Endodermal cell (in vitro differentiated cells): ENCODE measurements around the gene ZKSCAN3. TPM values are rescaled to one million over a fixed set of nuclear protein-coding genes. Genes with fewer than 3 reads are reported as not detected.

Experiments
- DNase-seq: peaks from one replicate; pipeline ENCODE4 v3.0.0-alpha.2; 2017
- H3K27ac ChIP-seq: 2 replicates; pipeline ENCODE4 v1.5.1; 2013; ENCODE audit warnings: mild to moderate bottlenecking, low read depth, low read length, moderate library complexity
- H3K27me3 ChIP-seq: 2 replicates; pipeline ENCODE4 v1.6.1; 2013; ENCODE audit warnings: mild to moderate bottlenecking, low read length, moderate library complexity; ENCODE audit not compliant: insufficient read depth, control insufficient read depth, poor library complexity, severe bottlenecking
- H3K36me3 ChIP-seq: 2 replicates; pipeline ENCODE4 v1.7.0; 2013; ENCODE audit warnings: mild to moderate bottlenecking, low read length, moderate library complexity; ENCODE audit not compliant: control insufficient read depth, insufficient read depth
- H3K4me1 ChIP-seq: one replicate; pipeline ENCODE4 v1.7.0; 2013; ENCODE audit warnings: low read length; ENCODE audit not compliant: control insufficient read depth, insufficient read depth
- H3K4me3 ChIP-seq: 2 replicates; pipeline ENCODE4 v1.5.1; 2013; ENCODE audit warnings: mild to moderate bottlenecking, low read length, moderate library complexity
- H3K9ac ChIP-seq: 2 replicates; pipeline ENCODE4 v1.6.1; 2013; ENCODE audit warnings: mild to moderate bottlenecking, low read length, moderate library complexity; ENCODE audit not compliant: poor library complexity, severe bottlenecking; ENCODE audit errors: extremely low read depth
- H3K9me3 ChIP-seq: 2 replicates; pipeline ENCODE4 v1.6.1; 2013; ENCODE audit warnings: mild to moderate bottlenecking, low read length, moderate library complexity; ENCODE audit not compliant: control insufficient read depth
- H3K27ac Mint-ChIP-seq: 2 replicates; pipeline ENCODE4 v1.8.0; 2020; ENCODE audit warnings: mixed read lengths
- H3K27me3 Mint-ChIP-seq: 2 replicates; pipeline ENCODE4 v1.8.0; 2021; ENCODE audit warnings: mild to moderate bottlenecking, mixed read lengths; ENCODE audit not compliant: insufficient read depth
- H3K36me3 Mint-ChIP-seq: 2 replicates; pipeline ENCODE4 v1.8.0; 2020; ENCODE audit warnings: low read depth, mixed read lengths
- H3K4me1 Mint-ChIP-seq: 2 replicates; pipeline ENCODE4 v1.8.0; 2020; ENCODE audit warnings: mixed read lengths
- H3K4me3 Mint-ChIP-seq: 2 replicates; pipeline ENCODE4 v1.8.0; 2020; ENCODE audit warnings: mild to moderate bottlenecking, moderate library complexity, mixed read lengths
- H3K9me3 Mint-ChIP-seq: 2 replicates; pipeline ENCODE4 v1.8.0; 2020; ENCODE audit warnings: mild to moderate bottlenecking, mixed read lengths
- CTCF ChIP-seq: fragments of 200-600 bp; sonication (generic); conservative IDR thresholded peaks from 2 replicates; pipeline ENCODE4 v1.5.0; 2021; ENCODE audit warnings: antibody characterized with exemption, mild to moderate bottlenecking
- WGBS, 2 experiments: methylation state at CpG; one replicate each; pipeline versions ENCODE4 v1.1.5 to v1.1.7; 2013; ENCODE audit warnings: missing lambda C conversion rate in 2 of 2, mixed read lengths in 1 of 2; ENCODE audit not compliant: insufficient coverage in 1 of 2, insufficient read length in 1 of 2; 5-methylcytosine and 5-hydroxymethylcytosine counted together
- total RNA-seq, 2 donors: library from RNA; stranded (reverse); fragmentation: NEBNext Ultra II Directional in 1 of 2; extraction: Animal tissue kit (Norgen Biotek cat#: 25700) in 1 of 2; gene quantifications; 2 replicates in 1 of 2; 3 replicates in 1 of 2; pipeline ENCODE4 v1.2.1, GENCODE V29; 2021

The ZKSCAN3 gene
- total RNA-seq, 2 donors from 2014 or later, result 10.1 to 11.4 TPM

GRCh38 chr6:28343898-28344677 is 5.7 kb upstream of the ZKSCAN3 start:
- H3K27ac ChIP-seq, result no peak overlapping the region
- no peaks in the 10 kb centered on the region for H3K9me3 Mint-ChIP-seq
- peaks cover 5% of the 10 kb centered on the region for H3K4me1 Mint-ChIP-seq
- H3K27me3 ChIP-seq, result peaks cover 22% of the 10 kb centered on the region
- no peak for TF ChIP-seq CTCF
- no peak overlapping the region for H3K9ac ChIP-seq
- H3K4me1 ChIP-seq, result no peaks in the 10 kb centered on the region
- WGBS, 2 experiments, result 73% methylated on average over 1 of the region's 1 CpG; no CpG with 5 or more reads in 1 of the 2 experiments
- DNase-seq, result no peak
- no peak overlapping the region for H3K27ac Mint-ChIP-seq
- H3K4me3 Mint-ChIP-seq, result no peak overlapping the region
- H3K36me3 Mint-ChIP-seq, result no peaks in the 10 kb centered on the region
- H3K27me3 Mint-ChIP-seq, result peaks cover 42% of the 10 kb centered on the region
- no peak overlapping the region for H3K4me3 ChIP-seq
- no peaks in the 10 kb centered on the region for H3K9me3 ChIP-seq
- H3K36me3 ChIP-seq, result no peaks in the 10 kb centered on the region

- Histone ChIP-seq H3K4me3 (no peak overlapping the region), H3K36me3 (no peaks in the 10 kb centered on the region), H3K9me3 (no peaks in the 10 kb centered on the region), H3K27ac (no peak overlapping the region), H3K9ac (no peak overlapping the region), H3K4me1 (no peaks in the 10 kb centered on the region), H3K27me3 (peaks cover 22% of the 10 kb centered on the region)
- H3K27ac Mint-ChIP-seq, result no peak overlapping the region
- TF ChIP-seq CTCF, result no peak
- H3K36me3 Mint-ChIP-seq, result no peaks in the 10 kb centered on the region
- WGBS, 2 experiments, result 67% methylated on average over 1 of the region's 1 CpG; no CpG with 5 or more reads in 1 of the 2 experiments
- no peak overlapping the region for H3K4me3 Mint-ChIP-seq
- no peaks in the 10 kb centered on the region for H3K9me3 Mint-ChIP-seq
- H3K27me3 Mint-ChIP-seq, result peaks cover 42% of the 10 kb centered on the region
- peaks cover 6% of the 10 kb centered on the region for H3K4me1 Mint-ChIP-seq
- no peak for DNase-seq
Observed at GRCh38 chr6:28345201-28345600, 4.5 kb upstream of the ZKSCAN3 start.

GRCh38 chr6:28347119-28347518 is 2.6 kb upstream of the ZKSCAN3 start:
- no peak overlapping the region for H3K27ac Mint-ChIP-seq
- 8 to 27% methylated on average over 1 to 2 of the region's 2 CpGs for WGBS, 2 experiments
- peaks cover 17% of the 10 kb centered on the region for H3K4me1 Mint-ChIP-seq
- H3K36me3 ChIP-seq, result no peaks in the 10 kb centered on the region
- H3K9me3 Mint-ChIP-seq, result no peaks in the 10 kb centered on the region
- H3K4me1 ChIP-seq, result no peaks in the 10 kb centered on the region
- H3K27me3 ChIP-seq, result peaks cover 22% of the 10 kb centered on the region
- no peak overlapping the region for H3K4me3 ChIP-seq
- no peak overlapping the region for H3K27ac ChIP-seq
- H3K9ac ChIP-seq, result no peak overlapping the region
- no peak overlapping the region for H3K4me3 Mint-ChIP-seq
- no peaks in the 10 kb centered on the region for H3K36me3 Mint-ChIP-seq
- no peak for TF ChIP-seq CTCF
- no peak for DNase-seq
- peaks cover under 1% of the 10 kb centered on the region for H3K9me3 ChIP-seq
- peaks cover 31% of the 10 kb centered on the region for H3K27me3 Mint-ChIP-seq
